Mesendoderm (in vitro differentiated cells): Measurements from ENCODE around the gene TFPT.

Experiments
- DNase-seq: peaks from one replicate; pipeline ENCODE4 v3.0.0; 2013
- H2AK5ac ChIP-seq: 2 replicates; pipeline ENCODE4 v1.6.1; 2013; ENCODE audit warnings: low read length, inconsistent platforms
- H2BK120ac ChIP-seq: 2 replicates; pipeline ENCODE4 v1.6.1; 2013; ENCODE audit warnings: low read depth, mild to moderate bottlenecking, low read length, moderate library complexity, mixed read lengths
- H2BK15ac ChIP-seq: replicated peaks from 2 replicates; pipeline ENCODE4 v1.6.1; 2013; ENCODE audit warnings: low read depth, mild to moderate bottlenecking, moderate library complexity
- H2BK5ac ChIP-seq: 2 replicates; pipeline ENCODE4 v1.6.1; 2013; ENCODE audit warnings: low read length, inconsistent platforms
- H3K18ac ChIP-seq: 2 replicates; pipeline ENCODE4 v1.6.1; 2013; ENCODE audit warnings: mild to moderate bottlenecking, low read length, mixed read lengths
- H3K23ac ChIP-seq: one replicate; pipeline ENCODE4 v1.6.1; 2013; ENCODE audit warnings: low read length
- H3K27ac ChIP-seq: 2 replicates; pipeline ENCODE4 v1.5.1; 2013; ENCODE audit warnings: low read depth, mild to moderate bottlenecking, inconsistent platforms, low read length, moderate library complexity
- H3K27me3 ChIP-seq: 2 replicates; pipeline ENCODE4 v1.6.1; 2013; ENCODE audit warnings: low read length, control low read depth, mild to moderate bottlenecking, inconsistent platforms; ENCODE audit not compliant: insufficient read depth, poor library complexity
- H3K36me3 ChIP-seq: 2 replicates; pipeline ENCODE4 v1.6.1; 2013; ENCODE audit warnings: low read length, inconsistent platforms; ENCODE audit not compliant: control insufficient read depth, insufficient read depth
- H3K4ac ChIP-seq: one replicate; pipeline ENCODE4 v1.6.1; 2013; ENCODE audit warnings: low read depth, mild to moderate bottlenecking, low read length, moderate library complexity
- H3K4me1 ChIP-seq: 2 replicates; pipeline ENCODE4 v1.6.1; 2013; ENCODE audit warnings: low read depth, low read length, inconsistent platforms; ENCODE audit not compliant: control insufficient read depth
- H3K4me2 ChIP-seq: 2 replicates; pipeline ENCODE4 v1.6.1; 2013; ENCODE audit warnings: low read length
- H3K4me3 ChIP-seq: 2 replicates; pipeline ENCODE4 v1.5.1; 2013; ENCODE audit warnings: mild to moderate bottlenecking, low read length
- H3K56ac ChIP-seq: one replicate; pipeline ENCODE4 v1.6.1; 2013; ENCODE audit warnings: low read length
- H3K79me1 ChIP-seq: 2 replicates; pipeline ENCODE4 v1.6.1; 2013; ENCODE audit warnings: low read length, inconsistent platforms
- H3K79me2 ChIP-seq: 2 replicates; pipeline ENCODE4 v1.6.1; 2013; ENCODE audit warnings: mild to moderate bottlenecking, low read length; ENCODE audit not compliant: control insufficient read depth, insufficient read depth
- H3K9ac ChIP-seq: 2 replicates; pipeline ENCODE4 v1.6.1; 2013; ENCODE audit warnings: low read length, inconsistent platforms
- H4K5ac ChIP-seq: one replicate; pipeline ENCODE4 v1.6.1; 2013; ENCODE audit warnings: low read length
- H4K8ac ChIP-seq: one replicate; pipeline ENCODE4 v1.6.1; 2013; ENCODE audit warnings: low read depth, mild to moderate bottlenecking, control low read depth, low read length, moderate library complexity
- WGBS: extraction: QIAGEN DNeasy Blood & Tissue Kit; methylation state at CpG from one replicate; pipeline ENCODE4 v1.1.7; 2013; ENCODE audit warnings: low lambda C conversion rate, missing lambda C conversion rate; ENCODE audit not compliant: insufficient coverage; ENCODE audit errors: extremely low coverage; 5-methylcytosine and 5-hydroxymethylcytosine counted together

The TFPT gene

DNA sequence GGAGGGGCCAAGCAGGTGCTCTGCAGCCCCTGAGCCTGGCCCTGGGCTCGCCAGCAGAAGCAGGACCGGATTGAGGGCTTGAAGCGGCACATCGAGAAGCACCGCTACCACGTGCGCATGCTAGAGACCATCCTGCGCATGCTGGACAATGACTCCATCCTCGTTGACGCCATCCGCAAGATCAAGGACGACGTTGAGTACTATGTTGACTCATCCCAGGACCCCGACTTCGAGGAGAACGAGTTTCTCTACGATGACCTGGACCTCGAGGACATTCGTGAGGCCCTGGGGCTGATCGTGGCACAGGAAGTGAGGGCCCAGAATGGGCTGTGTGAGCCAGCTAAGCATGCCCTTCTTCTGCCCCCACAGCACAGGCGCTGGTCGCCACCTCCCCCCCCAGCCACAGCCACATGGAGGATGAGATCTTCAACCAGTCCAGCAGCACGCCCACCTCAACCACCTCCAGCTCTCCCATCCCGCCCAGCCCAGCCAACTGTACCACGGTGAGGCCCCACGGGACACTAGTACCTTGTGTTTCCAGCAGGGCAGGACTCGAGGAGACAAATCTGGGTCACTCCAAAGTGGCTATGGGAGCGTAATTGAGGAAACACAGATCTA lies 30.2 kb upstream of the TFPT start:
- WGBS, result no CpG with 5 or more reads among the region's 28 CpGs
- no peak overlapping the region for H2BK5ac ChIP-seq
- H3K4me3 ChIP-seq, result no peak overlapping the region
- no peak overlapping the region for H2BK15ac ChIP-seq
- H4K5ac ChIP-seq, result no peak overlapping the region
- peaks cover 18% of the 10 kb centered on the region for H3K79me2 ChIP-seq
- H3K4me2 ChIP-seq, result no peak overlapping the region
- no peak overlapping the region for H2AK5ac ChIP-seq
- H3K4ac ChIP-seq, result no peak overlapping the region
- H3K36me3 ChIP-seq, result peaks cover 41% of the 10 kb centered on the region
- no peak overlapping the region for H3K56ac ChIP-seq
- DNase-seq, result no peak
- no peak overlapping the region for H3K23ac ChIP-seq
- H3K4me1 ChIP-seq, result no peaks in the 10 kb centered on the region
- no peak overlapping the region for H2BK120ac ChIP-seq
- no peak overlapping the region for H3K9ac ChIP-seq
- H4K8ac ChIP-seq, result no peak overlapping the region
- H3K27me3 ChIP-seq, result no peaks in the 10 kb centered on the region
- no peak overlapping the region for H3K18ac ChIP-seq
- H3K27ac ChIP-seq, result no peak overlapping the region
- H3K79me1 ChIP-seq, result peaks cover 24% of the 10 kb centered on the region

DNA sequence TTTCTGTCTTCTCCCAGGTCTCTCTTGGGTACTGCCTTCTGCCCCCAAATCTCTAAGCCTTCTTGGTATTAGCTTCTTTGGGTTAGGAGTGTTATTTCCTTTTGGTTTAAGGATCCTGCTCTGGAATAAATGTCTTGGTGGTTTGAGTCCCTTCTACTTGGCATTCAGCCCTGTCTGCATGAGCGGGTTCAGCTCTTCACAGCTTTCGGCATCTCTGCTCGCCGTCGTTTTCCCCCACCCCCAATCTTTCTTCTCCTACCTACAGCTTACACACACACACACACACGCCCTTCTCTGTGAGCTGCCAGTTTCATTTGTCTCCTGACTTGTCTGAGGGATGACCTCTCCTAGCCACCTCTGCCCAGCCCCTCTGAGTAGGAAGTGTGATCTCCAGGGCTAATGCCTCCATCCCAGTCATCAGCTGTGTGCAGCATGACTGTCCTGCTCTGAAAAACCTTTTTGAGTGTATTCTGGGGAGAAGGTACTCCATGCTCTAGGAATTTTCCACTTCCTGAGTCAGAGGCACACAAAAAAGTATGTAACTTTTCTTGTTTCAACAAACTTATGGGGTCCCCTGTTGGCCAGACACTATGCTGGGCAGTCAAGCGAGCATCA lies 26.8 kb upstream of the TFPT start:
- Histone ChIP-seq H3K4ac (no peak overlapping the region), H4K8ac (no peak overlapping the region), H2BK120ac (no peak overlapping the region), H3K23ac (no peak overlapping the region), H2BK5ac (no peak overlapping the region), H3K56ac (no peak overlapping the region), H2BK15ac (no peak overlapping the region), H3K4me1 (peaks cover 4% of the 10 kb centered on the region), H3K4me3 (no peak overlapping the region), H3K9ac (no peak overlapping the region), H3K27me3 (no peaks in the 10 kb centered on the region), H3K79me1 (peaks cover 41% of the 10 kb centered on the region), H2AK5ac (no peak overlapping the region), H4K5ac (no peak overlapping the region), H3K36me3 (peaks cover 32% of the 10 kb centered on the region), H3K18ac (no peak overlapping the region), H3K27ac (no peak overlapping the region), H3K4me2 (no peak overlapping the region), H3K79me2 (peaks cover 45% of the 10 kb centered on the region)
- WGBS, result no CpG with 5 or more reads among the region's 7 CpGs
- DNase-seq, result no peak

DNA sequence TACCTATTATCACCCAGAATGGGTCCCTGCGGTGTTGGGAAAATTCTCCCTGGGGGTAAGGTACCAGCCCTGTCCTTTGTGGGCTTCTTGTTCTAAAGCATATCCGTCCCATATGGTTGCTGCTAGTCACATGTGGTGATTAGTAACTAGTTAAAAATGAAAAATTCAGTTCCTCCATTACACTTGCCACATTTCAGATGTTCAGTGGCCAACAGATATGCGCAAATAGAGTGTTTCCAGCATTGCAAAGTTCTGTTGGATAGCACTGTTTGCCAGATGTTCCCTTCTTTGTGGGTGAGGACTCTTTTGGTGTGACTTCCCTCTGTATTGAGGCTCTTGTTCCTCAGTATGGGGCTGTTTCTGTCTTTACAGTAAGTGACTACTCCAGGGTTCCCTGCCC lies 25.9 kb upstream of the TFPT start:
- H3K9ac ChIP-seq, result no peak overlapping the region
- H3K79me1 ChIP-seq, result peaks cover 41% of the 10 kb centered on the region
- H4K8ac ChIP-seq, result no peak overlapping the region
- no peak overlapping the region for H2AK5ac ChIP-seq
- no peak overlapping the region for H3K56ac ChIP-seq
- DNase-seq, result no peak
- WGBS, result no CpG with 5 or more reads among the region's 3 CpGs
- no peak overlapping the region for H3K27ac ChIP-seq
- H3K79me2 ChIP-seq, result peaks cover 45% of the 10 kb centered on the region
- no peak overlapping the region for H3K4ac ChIP-seq
- H2BK5ac ChIP-seq, result no peak overlapping the region
- no peak overlapping the region for H2BK15ac ChIP-seq
- peaks cover 4% of the 10 kb centered on the region for H3K4me1 ChIP-seq
- H3K4me3 ChIP-seq, result no peak overlapping the region
- H3K27me3 ChIP-seq, result no peaks in the 10 kb centered on the region
- no peak overlapping the region for H3K4me2 ChIP-seq
- H3K18ac ChIP-seq, result no peak overlapping the region
- no peak overlapping the region for H4K5ac ChIP-seq
- H2BK120ac ChIP-seq, result no peak overlapping the region
- no peak overlapping the region for H3K23ac ChIP-seq
- peaks cover 23% of the 10 kb centered on the region for H3K36me3 ChIP-seq

DNA sequence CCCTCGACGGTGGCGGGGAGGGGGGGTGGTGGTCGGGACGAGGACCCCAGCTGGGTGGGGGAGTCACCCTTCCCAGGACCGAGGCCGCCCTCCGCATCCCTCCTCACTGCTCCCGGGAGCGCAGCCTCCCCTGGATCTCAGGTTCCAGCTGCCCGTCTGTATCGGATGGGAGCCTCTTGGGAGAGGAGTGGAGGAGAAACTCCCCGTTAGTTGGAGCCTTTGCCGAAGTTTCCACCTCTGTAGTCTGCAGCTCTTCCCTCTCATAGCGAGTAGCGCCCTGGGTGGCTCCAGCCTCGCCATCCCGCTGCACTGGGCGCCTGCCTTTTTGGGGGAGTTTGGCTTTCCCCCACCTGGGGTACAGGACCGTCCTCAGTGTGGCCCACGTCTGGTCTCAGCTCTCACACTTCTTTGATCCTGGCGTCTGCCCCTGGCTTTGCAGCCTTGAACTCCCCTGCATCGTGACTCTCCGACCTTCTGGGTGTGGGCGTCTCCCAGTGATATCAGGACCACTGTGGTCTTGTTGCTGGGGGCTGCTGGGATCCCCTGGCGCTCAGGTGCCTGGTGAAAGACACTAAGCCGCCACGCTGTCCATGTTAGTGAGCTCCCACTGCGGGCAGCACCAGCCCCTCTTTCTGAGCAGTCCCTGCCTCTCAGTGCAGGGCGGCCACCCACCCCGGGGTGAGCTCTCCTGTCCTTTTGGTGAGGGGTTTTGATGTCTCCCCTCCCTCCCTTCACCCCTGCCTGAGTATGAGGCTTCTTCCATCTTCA lies 23.2 kb upstream of the TFPT start:
- H3K4me2 ChIP-seq, result peak overlapping the region; percentile 71
- H3K9ac ChIP-seq, result peak overlapping the region; percentile 82
- H3K27me3 ChIP-seq, result no peaks in the 10 kb centered on the region
- peak overlapping the region; percentile 90 for H3K18ac ChIP-seq
- peak overlapping the region; percentile 98 for H3K4ac ChIP-seq
- H4K5ac ChIP-seq, result no peak overlapping the region
- peak overlapping the region; percentile 11 for H3K23ac ChIP-seq
- no peak overlapping the region for H2BK5ac ChIP-seq
- H3K27ac ChIP-seq, result no peak overlapping the region
- no CpG with 5 or more reads among the region's 31 CpGs for WGBS
- no peak overlapping the region for H2BK120ac ChIP-seq
- H3K4me3 ChIP-seq, result peak overlapping the region; percentile 74
- H3K79me1 ChIP-seq, result peaks cover 36% of the 10 kb centered on the region
- H4K8ac ChIP-seq, result no peak overlapping the region
- H3K4me1 ChIP-seq, result peaks cover 8% of the 10 kb centered on the region
- H2BK15ac ChIP-seq, result no peak overlapping the region
- peaks cover 45% of the 10 kb centered on the region for H3K79me2 ChIP-seq
- no peak overlapping the region for H2AK5ac ChIP-seq
- H3K56ac ChIP-seq, result peak overlapping the region; percentile 94
- DNase-seq, result peak; percentile 17
- H3K36me3 ChIP-seq, result peaks cover 4% of the 10 kb centered on the region

DNA sequence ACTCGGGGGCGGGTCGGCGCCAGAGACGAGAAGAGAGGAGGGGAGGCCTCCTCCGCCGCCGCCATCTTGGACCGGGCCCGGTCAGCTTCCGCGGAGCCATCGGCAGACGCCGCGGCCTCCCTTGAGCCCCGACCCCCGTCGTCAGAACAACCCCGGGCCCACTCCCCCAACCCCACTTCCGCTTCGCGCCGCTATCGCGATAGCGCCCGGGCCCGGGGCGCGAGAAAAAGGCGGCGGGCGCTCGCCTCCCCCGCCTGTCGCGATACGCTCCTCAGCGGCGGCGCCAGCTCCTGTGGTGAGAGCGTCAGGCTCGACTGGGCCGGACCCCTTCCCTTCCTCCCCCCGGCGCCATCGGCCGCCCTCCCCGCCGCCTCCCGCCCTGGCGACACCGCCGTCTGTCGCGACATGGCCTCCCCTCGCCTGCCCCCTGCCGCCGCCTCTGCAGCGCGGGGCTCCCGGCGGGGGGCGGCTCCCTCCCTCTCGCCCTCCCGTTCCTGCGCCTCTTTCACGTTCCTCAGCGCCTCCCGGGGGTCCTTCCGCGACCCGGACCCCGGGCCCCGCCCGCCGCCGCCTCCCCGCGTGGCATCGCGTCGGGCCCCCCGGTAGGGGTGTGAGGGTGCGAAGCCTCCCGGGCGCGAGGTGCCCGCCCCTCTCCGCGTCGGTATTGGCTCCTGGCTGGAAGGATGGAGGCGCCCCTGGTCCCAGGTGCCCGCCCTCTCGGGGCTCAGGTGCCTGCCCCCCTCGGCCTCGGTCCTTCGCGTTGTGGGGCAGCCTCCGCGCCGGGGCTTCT lies 22.4 kb upstream of the TFPT start, which contains the start of gene CNOT3:
Gene CNOT3, plus strand, starts transcription at position 64 of the 790 bp plus-strand sequence. CDS start 5,217 bp downstream, outside the sequence.
- H4K5ac ChIP-seq, result no peak within 1 kb of the TSS
- no peak within 1 kb of the TSS for H4K8ac ChIP-seq
- H3K4me1 ChIP-seq, result peaks cover 8% of the 10 kb centered on the region
- no CpG with 5 or more reads among the region's 103 CpGs for WGBS
- H3K79me1 ChIP-seq, result peaks cover 35% of the 10 kb centered on the region
- H2BK5ac ChIP-seq, result peak within 1 kb of the TSS; percentile 10
- H2AK5ac ChIP-seq, result no peak within 1 kb of the TSS
- peak within 1 kb of the TSS; percentile 90 for H3K18ac ChIP-seq
- H2BK15ac ChIP-seq, result no peak within 1 kb of the TSS
- peak within 1 kb of the TSS; percentile 82 for H3K9ac ChIP-seq
- H3K56ac ChIP-seq, result peak within 1 kb of the TSS; percentile 94
- no peaks in the 10 kb centered on the region for H3K27me3 ChIP-seq
- H3K27ac ChIP-seq, result peak within 1 kb of the TSS; percentile 61
- peak within 1 kb of the TSS; percentile 74 for H3K4me3 ChIP-seq
- peak within 1 kb of the TSS; percentile 98 for H3K4me2 ChIP-seq
- H3K4ac ChIP-seq, result peak within 1 kb of the TSS; percentile 98
- H3K23ac ChIP-seq, result peak within 1 kb of the TSS; percentile 11
- H2BK120ac ChIP-seq, result peak within 1 kb of the TSS; percentile 84
- peak; percentile 27 for DNase-seq
- peaks cover 3% of the 10 kb centered on the region for H3K36me3 ChIP-seq
- H3K79me2 ChIP-seq, result peaks cover 45% of the 10 kb centered on the region
